Activated T-cell treated with anti-CD3 and anti-CD28 coated beads for 4 hours (primary cell): Measurements from ENCODE around the gene LMAN1L.

Source experiments
- DNase-seq: peaks from one replicate; pipeline ENCODE4 v3.0.0-alpha.2; 2020

The LMAN1L gene

DNA sequence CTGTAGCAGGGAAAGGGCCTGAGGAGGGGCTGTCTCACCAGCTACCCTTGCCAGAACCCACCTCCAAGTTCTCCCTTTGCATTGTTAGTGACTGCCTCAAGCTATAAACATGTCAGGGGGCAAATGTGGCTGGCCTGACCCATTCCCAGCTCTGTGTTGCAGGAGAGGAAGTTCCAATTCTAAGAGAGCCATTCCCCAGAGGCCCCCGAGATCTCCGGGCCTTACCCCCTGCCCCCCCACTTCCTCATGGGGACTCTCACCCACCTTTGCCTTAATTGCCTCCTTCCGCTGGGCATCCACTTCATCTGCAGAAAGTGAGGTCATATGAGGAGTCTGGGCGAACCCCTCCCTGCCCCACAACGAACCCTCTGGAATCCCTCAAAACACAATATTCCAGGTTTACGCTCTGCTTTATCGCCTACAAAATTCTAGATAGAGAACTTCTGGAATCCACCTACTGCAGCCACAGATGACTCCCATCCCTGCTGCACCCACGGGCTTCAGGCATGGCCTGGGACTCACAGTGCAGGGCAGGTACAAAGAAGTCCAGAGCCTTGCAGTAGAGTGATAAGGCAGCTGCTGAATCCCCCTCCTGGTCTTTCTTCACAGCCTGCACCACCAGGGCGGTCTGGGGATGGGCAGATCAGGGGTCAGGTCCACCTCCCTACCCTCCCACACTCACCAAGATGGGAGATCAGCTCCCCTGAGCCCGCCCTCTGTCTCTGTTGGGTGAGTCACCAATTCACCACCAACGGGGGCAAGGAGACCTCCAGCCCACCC lies 26.3 kb downstream of the LMAN1L start:
- no peak for DNase-seq

DNA sequence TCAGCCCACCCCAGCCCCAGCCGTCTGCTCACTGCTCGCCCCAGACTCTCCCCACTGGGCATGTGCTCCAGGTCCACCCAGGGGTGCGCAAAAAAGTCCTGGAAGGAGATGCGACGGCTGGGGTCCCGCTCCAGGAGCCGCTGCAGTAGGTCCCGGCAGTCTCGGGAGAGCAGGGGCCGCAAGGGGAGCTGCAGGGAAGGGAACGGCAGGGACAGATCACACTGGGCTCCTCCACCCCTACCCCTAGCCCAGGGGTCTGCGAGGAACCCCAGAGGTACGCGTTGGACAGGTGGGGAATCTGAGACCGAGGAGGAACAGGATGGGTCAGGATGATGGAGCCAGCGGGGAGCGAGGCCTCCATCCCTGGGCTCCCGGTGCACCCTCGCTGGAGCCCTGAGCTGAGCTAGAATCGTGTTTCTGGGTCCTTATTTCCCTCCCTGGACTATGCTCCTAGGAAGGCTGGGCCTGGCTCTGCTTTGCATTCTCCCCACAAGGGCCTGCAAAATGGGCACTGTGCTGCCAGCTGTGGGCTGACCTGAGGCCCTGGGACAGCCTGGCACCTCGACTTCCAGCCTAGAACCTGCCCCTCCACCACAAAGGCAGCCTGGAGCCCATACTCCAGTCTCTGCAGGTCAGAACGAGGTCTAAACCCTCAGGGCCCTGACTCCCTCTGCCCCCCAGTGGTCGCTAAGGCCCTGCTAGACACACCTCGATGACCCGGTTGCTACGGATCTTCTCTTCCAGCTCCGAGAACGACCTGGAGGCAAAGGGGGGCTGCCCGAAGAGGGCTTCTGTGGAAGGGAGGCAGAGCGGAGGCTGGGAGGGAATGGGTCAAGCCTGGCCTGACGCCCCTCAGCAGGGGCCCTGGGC lies 27.1 kb downstream of the LMAN1L start:
- DNase-seq = no peak

DNA sequence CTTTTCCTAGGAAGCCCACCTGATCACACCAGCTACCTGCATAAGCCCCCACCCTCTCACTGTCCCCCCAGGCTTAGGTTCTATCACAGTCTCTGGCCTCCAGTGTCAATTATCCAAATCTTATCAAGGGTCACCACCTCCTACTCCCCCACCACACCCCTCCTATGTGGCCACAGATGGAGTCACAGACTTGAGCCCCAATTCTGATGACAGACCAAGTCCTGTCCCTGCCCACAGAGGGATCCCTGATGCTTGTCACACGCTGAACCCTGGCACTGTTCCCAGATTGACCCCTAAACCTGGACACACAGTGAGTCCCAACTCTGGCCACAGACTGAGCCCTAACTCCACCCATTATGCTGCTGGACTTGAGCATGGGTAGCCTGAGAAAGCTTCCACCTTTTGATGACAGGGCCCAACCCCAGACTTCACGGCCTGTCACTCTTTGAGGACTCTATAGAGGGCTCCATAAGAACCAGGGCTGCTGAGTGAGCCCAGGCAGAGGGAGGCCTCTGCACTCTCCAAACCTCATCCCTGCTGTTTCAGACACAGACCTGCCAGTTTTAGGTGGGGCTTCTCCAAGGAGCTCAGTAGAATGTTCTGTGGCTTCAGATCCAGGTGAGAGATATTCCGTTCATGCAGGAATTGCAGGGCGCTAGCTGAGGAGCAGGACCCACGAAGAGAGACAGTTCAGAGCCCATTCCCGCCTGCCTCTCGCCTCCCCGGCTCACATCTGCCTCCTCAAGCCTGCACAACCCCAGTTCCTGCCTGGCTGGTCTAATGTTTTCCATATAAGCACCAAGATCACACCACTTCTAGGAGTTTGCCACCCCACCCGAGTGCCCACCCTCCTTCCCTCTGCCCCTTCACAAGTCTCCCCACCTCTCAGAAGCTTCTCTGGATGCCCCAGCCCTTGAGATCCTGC lies 28.5 kb downstream of the LMAN1L start:
- no peak for DNase-seq

DNA sequence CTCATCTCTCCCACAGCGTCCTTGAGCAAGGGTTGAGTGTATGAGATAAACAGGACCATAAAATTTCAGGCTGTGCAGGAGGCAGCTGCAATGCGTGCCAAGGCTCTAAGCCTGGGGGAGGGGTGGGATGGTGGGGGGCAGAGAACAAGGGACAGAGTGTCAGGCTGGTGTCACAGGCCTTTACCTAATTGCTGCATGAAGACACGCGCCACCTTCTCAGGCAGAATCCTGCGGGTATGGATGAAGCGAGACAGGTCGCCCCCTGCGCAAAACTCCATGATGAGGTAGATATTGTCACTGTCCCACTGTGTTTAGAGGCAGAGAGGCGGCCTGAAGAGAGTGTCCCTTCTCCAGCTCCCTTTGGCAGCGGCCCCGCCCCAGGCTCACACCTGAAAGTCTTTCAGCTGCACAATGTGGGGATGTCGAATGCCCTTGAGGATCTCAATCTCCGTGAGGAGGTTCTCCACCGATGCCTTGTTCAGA lies 29.3 kb downstream of the LMAN1L start:
- no peak for DNase-seq

DNA sequence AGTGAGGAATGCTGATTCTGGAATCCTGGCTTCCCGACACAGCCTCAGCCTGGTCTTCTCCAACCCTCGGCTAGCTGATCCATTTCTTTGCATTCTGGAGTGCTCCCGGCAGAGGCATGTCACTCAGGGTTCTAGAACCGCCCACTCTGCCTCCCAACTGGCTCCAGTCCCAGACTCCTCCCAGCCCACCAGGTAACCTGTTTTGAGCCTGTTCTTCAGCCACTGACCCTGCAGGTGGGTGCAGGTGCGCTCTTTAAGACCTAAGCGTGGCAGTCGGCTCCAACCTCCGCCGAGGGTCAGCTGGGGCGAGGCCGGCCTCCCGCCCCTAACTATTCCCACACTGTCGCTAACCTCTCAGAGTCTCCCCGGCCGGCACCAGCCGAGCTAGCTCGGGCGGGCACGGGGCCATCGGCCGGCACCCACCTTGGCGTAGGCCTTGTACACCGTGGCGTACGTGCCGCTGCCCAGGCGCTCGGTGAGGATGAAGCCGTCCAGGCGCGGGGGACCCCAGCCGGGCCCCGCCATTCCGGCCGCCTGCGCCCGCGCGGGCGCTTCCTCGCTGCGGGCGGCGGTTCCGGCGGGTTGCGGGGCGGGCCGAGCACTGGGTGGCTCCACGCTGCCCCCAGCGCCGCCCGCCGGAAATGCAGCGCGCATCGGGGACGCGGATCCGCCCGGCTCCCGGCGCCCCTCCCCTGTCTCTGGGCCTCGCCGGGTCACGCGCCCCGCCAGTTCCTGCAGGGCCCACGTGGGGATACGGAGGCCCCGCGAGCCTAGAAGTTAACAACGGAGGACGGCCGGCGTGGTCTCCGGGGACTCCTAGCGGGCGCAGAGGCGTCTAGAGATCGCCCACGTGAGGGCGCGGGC lies 30.2 kb downstream of the LMAN1L start, which contains the start of gene ULK3:
Gene ULK3 (minus strand): TSS at position 576 of the 864 bp plus-strand sequence. CDS start 51 bp downstream, at position 525.
- DNase-seq = peak; percentile 87

DNA sequence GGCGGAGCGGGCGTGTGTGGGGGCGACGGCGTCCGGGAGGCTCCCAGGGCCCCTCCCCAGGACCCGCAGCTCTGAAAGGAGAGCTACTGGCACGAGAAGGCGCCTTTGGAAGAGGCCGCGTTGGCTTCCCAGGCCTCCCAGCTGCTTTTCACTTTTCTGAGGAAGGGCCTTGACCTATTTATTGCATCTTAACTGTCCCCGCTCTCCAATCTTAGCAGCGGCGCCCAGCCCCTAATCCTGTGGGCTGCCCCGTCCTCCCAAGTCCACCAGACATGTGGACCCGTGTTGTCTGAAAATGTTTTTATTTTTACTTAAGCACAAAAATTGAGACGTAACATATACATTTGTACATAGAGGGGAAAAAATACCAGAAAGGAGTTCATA lies 30.8 kb downstream of the LMAN1L start:
- DNase-seq = no peak

DNA sequence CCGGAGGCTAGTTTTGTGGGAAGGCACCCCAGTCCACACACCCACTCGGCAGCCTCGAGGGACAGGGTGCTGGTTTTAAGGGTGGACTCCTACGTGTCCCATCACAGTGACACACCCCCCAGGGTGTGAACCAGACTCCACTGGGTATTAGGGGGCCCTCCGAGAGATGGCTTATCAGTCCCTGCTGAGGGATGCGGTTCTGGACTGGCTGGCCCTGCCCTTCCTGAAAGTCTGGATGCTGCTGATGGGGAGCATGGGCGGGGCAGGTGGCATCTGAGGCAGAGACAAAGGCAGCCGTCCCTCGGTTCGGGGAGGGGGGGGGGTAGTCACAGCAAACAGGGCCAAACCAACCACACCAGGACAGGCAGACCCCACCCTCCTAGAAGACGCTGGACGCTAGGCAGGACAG lies 31.3 kb downstream of the LMAN1L start:
- DNase-seq = no peak

DNA sequence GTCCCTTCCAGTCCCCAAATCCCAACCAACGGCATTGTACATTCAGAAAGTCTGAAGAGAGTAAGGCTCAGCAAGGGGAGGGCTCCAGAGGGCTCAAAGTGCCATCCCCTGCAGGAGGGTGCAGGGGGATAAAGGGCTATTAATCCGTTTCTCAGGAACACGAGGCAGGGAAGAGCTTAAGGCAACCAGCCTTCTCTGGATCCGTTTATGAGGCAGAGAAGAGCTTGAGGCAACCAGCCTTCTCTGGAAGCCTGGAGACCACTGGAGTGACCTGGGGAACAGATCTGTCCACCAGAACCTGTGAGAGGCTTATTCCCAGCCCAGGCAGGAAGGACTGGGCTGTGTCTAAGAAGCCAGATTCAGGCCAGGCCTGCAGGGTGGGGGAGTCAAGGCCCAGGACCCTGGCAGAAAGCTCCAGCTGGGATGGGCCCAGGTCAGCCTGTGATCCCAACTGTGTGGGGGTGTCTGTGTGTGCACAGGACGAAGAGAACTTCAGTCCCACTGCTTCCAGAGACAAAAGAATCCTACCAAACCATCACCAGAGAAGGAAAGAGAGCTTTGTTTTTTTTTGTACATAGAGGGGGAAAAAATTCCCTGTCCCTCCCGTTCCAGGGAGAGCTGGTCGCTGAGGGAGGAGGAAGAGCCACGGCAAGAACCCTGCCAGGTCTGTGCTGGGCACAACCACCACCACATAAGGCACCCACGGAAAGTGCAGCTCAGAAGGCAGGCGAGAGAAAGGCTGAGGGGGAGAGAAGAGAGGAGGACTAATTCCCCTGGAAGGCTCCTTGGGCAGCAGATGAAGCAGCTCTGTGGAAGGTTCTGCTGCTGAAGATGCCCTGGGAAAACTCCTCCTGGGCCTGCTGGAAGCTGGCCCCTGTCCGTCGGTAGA lies 31.9 kb downstream of the LMAN1L start:
- DNase-seq = no peak

DNA sequence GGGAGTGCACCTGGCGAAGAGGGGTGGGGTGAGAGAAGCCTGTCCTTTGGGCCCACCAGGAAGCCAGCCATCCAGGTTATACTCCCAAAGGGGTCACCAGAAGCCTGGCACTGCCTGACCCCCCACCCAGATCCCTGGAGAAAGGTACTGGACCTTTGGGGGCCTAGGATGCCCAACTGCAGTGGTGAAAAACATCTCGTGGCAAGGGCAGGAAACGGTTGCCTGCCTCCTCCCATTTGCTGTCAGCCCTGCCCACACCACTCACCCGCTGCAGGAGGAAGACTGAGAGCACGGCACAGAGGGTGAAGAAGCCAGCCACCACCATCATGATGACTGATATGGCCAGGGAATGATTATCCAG lies 32.6 kb downstream of the LMAN1L start:
- peak; percentile 37 for DNase-seq

DNA sequence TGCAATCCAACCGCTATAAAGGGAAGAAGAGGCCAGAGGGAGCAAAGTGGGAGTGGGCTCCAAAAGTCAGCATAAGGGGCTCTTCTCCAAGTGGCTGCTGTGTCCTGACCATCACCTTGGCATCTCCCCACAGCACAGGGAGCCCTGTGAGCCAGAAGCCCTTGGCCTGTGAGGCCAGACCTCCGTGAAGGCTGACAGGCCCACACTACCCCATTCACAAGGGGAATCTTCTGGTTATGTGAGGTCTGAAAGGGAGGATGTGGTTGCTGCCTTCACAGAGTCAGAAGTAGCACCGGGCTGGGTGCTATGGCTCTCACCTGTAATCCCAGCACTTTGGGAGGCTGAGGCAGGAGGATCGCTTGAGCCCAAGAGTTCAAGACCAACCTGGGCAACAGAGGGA lies 32.9 kb downstream of the LMAN1L start:
- no peak for DNase-seq

DNA sequence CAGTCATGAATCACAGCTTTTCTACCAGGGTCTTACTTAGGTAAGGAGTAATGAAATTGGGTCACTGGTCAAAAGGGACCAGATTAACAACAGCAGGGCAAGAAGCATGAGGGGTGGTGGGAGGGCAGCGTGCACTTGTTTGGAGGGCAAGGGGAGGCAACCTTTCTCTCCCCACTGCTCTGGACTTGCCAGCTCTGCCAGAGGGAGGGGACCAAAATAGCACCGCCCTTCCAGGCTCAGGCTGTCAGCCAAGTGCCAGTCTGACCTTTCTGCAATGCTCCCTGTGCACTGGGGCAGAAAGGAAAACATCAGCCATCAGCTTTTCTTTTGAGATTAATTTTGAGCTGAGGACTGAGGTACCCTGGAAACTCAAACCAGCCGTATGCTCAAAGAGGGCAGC lies 34.8 kb downstream of the LMAN1L start:
- no peak for DNase-seq

DNA sequence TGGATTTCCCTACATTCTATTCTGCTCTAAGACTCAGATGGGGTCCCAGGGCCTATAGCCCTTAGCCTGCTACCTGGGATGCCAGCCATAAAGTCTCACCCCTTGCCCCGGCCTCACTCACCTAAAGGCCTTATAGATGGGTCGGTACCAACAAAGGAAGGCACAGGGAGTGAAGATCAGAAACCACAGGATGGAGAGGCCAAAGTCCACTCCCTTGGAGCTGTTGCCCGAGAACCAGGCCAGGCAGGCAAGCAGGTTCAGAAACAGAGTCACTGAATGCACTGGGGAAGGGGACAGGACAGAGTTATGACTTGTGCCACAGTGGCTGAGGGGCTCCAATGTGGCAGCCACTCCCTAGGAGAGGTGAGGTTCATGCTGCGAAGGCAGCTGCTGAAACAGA lies 37.8 kb downstream of the LMAN1L start:
- DNase-seq = no peak

DNA sequence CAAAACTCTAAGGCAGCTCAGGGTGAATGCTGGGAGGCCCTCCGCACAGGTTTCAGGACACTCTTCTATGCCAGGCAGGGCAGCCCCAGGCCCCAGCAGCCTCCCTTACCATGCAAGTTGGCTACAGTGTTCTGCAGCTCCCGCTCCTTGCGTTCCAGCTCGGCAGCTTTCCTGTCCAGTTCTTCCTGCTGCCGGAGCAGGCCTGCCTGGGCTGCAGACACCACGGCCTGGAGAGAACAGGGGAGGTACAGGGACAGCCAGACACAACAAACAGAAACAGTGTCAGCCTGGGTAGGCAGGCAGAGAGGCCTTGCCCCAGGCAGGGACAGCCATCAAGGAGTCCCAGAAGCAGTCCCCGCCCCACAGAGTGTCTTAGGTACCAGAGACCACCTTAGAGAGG lies 39.3 kb downstream of the LMAN1L start:
- DNase-seq = no peak

DNA sequence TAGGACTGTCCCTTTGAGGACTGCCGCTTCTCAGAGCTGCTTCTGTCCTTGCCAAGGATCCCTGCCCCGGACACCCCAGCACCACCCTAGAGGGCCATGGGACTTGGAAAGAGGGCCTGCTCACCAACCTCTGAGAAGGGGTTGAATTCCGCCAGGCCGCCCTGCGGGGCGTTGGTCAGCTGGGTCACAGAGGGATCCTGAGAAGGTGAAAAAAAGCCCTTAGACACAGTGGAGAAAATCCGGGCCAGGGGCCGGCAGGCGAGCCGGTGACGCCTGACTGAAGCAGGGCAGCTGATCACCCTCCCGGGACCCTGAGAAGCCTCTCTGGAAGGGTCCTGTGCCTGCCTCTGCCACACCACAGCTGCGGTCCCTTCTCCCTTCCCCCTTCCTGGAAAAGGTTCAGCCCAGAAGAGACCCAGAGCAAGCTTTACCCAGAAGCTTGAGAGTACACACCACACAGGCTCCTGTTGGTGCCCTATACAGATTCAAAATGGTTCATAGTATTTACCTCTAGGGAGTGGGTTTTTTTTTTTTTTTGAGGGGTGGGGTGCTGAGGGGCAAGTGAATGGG lies 41.9 kb downstream of the LMAN1L start:
- DNase-seq = no peak

DNA sequence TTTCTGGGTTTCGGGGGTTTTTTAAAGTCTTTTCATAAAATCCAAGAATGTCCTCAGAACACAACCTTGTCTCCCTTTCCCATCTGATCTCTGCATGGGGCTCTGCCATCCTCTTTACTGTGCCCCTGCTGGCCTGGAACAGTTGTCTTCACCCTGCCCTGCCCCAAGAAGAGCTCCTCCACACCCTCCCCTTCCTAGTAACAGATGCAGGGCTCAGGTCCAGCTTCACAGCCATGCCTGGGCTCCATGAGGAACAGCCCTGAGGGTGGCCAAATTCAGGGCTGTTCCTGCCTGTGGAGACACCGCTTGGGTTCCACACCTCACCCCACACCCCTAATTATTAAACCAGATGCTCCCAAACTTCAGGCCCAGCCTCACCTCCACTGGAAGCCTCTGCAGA lies 43.2 kb downstream of the LMAN1L start:
- no peak for DNase-seq

DNA sequence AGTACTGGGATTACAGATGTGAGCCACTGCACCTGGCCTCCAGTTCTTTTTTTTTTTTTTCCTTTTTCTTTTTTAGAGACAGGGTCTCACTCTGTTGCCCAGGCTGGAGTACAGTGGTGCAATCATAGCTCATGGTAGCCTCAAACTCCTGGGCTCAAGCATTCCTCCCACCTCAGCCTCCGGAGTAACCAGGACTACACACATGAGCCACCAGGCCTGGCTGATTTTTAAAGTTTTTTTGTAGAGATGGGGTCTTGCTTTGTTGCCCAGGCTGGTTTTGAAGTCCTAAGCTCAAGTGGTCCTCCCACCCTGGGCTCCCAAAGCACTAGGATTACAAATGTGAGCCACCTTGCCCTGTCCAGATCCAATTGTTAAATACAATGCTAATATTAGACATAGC lies 43.9 kb downstream of the LMAN1L start:
- no peak for DNase-seq

DNA sequence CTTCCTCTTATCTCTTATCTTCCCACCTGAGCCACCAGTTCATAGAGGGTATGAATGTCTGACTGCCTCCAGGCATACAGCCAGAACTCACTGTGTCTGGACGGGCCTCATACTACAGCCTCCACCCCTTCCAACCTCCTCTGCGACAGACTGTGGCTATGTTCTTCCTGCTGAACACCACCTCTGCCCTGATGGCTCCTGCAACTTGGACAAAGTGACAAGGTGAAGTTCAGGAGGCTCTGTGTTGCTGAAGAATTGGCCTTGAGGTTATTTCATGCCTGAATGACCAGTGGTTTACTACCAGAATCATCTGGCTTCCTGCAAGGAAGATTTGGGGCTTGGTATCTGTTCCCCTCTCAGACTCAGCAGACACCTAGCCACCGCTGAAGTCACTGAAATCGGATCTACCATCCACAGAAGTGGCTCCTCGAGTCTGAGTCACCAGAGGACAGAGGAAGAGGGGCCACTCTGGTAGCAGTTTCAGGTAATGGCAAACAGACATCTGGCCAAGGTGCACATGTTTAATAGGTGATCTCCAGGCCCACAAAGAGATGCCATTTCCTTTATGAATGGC lies 44.5 kb downstream of the LMAN1L start:
- DNase-seq = no peak

DNA sequence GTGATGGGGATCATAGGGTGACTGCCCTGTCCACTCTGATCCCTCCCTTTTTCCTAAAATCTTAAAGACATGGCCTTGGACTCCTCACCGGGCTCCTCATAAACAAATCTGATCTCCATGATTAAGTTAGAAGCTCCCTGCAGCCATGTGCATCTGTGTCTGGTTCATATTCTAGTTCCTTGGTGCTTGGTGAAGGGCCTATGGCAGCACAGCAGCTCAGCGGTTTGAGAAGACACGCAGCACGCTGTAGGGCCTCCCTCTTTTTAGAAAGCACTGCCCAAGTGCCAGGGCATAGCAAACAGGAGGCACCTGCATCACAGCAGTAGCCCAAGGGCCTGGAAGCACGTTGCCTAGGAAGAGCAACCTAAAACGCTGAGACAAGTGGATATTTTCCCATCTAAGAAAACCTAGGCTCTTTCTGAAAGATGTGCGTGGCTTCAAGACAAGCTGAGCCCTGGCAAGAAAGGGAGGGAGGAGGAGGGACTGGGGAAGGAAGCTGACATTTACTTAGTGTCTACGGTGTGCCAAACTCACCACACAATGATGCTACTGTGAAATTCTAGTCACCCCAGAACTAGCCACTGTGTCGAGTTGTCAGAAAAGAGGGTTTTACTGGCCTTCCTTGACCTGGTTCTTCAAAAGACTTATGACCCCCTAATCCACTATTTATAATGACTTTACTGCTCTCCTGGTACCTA lies 45.2 kb downstream of the LMAN1L start:
- no peak for DNase-seq

DNA sequence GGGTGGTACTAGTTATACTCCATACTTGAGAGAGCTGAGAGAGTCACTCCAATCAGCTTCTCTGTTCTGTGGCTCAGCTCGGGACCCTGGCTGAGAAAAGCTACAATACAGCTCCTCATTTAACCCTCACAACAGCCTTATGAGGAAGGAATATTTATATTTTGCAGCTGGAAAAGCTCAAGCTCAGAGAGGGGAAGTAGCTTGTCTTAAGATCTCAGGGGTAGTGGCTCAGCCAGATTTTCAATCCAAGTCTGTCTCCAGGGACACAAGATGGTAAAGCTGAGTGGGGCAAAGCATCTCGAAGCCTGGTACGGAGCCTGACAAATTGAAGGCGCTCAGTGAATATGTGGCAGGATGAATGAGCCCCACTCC lies 45.7 kb downstream of the LMAN1L start:
- no peak for DNase-seq
